Stimulated activated CD4-positive, alpha-beta T cell treated with anti-CD3 and anti-CD28 coated beads, Interleukin-15, amount 100 ng/mL, for 24 hours (primary cell): Measurements from ENCODE around the gene ABCB8.
A peak's percentile ranks its signal among the peaks of the same experiment; 100 is the strongest.

Source experiments
- DNase-seq: peaks from one replicate; pipeline ENCODE4 v3.0.0-alpha.2; 2020

Gene ABCB8

DNA sequence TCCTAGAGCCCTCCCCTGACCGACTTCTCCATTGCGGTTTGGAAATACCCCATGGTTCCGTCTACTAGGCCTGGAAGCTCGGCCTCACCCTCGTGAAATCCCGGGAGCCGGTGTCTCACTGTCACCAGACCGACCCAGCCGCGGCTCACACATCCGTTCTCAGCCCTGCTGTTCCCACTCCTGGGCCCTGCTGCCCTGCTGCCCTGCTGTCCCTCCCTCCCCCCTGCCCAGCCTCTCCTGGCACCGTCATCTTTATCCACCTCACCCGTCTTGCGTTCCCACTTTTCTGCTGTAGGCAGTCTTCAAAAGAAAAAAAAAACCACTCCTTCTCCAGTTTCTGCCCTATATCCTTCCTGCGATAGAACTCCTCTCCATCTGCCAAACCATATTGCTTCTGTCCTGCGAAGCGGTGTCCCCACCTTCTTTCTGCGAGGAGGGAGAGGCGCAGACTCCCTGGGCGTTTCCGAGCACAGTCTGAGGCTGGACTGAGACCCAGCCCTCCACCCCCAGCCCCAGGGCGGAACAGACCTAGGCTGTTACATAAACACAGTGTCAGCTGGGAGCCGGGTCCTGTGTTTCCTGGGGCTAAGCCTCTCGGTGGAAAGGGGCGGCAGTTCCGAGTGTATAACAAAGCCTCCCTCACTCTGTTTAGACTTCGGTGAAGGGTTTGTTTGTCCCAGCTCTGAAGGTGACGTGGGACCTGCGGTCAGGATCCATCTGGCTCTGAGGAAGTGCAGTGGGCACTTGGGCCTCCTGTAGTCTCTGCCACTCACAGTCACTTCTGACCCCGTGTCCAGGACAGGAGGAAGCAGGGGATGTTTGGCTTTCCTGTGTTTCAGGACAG lies 60.8 kb downstream of the ABCB8 start:
- peak; percentile 30 for DNase-seq

DNA sequence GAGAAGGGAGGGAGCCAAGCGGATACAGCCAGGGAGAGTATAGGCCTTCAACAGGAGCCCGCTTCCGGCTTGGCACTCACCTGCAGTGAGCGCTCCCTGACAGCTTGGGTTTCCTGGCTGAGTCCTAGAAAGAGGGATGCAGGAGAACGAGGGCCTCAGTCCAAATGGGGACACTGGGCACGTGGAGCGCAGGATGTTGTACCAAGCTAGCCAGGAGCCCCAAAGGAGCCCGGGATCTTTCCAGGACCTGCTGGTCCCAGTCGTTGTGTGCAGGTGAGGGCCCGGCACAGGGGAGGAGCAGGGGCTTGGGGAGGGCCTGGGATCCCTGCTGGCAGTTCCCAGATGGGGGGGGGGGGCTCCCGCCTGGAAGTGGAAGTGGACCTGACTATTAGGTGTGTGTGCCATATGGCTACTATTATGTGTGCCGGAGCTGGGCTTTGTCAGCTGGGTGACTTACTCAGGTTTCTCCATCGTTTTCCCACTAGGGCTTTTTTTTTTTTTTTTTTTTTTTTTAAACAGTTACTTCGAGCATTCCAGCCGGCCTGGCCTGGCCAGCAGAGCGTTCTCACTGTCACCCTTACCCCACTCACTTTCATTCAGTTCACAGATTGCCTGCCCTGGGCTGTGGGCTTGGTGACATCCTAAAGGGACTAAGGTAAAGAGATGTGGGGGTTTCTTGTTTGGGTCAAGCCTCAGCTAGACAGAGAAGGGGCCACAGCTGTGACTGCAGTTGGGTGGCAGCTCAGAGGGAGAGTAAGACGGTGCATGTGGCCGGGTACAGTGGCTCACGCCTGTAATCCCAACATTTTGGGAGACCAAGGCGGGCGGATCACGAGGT lies 61.9 kb downstream of the ABCB8 start:
- no peak for DNase-seq

DNA sequence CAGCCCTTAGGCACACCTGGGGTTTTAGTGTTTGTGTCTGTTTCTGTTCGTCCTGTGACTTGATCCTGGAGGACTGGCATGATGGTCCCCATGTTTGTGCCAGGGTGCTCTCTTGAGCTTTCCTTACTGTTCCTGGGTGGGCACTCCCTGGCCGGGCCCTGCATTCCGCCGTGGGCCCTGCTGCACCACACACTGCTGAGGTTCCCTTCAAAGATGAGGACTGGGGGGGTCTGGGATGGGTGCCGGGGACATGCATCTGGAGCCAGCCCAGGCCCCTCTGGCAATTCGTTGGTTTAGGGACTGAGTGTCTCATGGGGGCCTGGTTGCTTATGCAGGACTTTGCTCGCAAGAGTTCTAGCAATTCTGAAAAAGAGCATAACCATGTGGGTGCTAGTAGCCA lies 62.8 kb downstream of the ABCB8 start:
- DNase-seq: no peak

DNA sequence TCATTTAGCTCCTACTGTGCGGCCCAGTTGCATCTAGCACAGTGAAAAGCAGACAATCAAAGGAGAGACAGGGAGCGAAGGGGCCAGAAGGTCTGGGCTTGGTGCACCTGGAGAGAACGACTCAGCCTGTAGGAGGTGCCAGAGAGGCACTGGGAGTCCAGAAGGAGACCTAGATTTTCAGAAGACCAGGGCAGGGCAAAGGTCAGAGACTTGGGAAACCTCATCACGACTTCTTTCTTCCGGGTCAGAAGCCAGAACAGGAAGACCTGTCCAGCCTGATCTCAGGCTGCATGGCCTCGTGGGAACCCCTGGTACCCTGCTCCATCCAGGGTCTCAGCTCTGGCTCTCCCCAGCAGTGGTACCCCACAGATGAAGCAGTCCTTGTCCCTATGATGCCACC lies 63.2 kb downstream of the ABCB8 start:
- peak; percentile 50 for DNase-seq

DNA sequence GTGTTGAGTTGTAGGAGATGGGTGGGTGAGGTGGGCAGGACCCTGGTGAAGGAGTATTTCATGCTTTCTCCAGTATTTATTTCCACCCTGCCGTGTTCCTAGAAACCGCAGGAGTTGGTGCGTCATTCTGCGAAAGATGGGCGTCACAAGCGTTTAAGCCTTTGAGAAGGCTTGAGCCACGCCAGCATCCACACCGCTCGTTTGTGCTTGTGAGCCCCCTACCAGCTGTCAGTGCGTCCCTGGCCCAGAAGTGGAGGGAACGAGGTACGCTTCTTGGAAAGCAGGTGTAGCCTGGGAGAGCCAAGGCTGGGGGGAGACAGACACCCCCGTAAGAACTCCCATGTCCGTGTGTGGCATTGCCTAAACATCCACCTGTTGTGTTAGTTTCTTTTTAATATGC lies 63.7 kb downstream of the ABCB8 start:
- no peak for DNase-seq

DNA sequence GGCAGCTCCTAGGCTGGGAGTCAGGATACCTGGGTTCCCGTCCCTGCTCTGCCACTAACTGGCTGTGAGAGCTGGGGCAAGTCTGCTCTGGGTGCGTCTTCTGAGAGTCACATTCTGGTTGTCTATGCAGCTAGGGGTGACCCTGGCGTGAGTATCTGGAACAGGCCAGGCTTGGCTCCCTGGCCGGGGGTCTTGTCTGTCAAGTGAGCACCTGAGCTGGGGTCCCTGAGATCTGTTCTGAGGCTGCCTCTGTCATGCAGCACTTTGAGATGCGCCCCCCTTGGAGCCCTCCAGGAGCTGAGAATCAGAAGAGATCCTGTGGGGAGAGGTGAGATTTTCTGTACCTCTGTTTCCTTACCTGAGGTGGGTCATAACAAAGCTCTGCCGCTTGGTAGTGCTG lies 65.5 kb downstream of the ABCB8 start:
- no peak for DNase-seq

DNA sequence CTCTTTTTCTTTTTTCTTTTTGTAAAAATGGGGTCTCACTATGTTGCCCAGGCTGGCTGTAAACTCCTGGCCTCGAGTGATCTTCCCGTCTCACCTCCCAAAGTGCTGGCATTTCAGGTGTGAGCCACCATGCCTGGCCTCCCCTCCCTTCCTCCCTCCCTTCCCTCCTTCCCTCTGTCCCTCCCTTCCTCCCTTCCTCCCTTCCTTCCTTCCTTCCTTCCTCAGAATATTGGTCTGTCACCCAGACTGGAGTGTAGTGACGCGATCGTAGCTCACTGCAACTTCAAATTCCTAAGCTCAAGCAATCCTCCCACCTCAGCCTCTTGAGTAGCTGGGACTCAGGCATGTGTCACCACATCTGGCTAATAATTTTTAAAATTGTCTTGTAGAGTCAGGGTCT lies 66.4 kb downstream of the ABCB8 start:
- no peak for DNase-seq

DNA sequence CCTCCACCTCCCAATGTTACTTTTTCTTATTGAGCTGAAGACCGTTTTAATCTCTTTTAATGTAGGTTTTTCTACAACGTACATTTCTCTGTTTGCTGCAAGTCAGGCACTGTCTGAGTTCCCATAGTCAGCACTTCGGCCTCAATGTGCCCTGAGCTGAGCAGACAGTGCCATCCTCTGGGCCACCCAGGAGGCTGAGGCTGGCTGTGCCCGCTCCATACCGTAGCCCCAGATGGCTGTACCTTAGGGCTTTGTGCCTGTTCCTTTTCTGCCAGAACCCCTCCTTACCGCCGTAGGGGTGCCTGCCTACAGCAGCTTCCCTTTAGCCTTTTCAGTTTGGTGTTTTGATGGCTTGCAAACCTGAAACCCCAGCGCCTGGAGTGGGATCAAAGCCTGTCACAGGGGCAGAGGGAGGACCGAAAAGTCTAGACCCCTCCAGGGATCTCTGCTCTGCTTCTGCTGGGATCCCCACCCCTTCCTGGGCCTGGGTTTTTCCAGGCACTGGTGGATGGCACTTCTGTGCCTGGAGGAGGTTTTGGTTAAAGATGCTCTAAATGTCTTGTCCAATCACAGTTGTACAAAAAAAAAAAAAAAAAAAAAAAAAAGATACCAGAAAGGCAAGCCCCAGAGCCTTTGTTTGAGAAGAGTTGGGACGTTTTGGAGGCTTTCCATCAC lies 67.0 kb downstream of the ABCB8 start:
- DNase-seq: no peak

DNA sequence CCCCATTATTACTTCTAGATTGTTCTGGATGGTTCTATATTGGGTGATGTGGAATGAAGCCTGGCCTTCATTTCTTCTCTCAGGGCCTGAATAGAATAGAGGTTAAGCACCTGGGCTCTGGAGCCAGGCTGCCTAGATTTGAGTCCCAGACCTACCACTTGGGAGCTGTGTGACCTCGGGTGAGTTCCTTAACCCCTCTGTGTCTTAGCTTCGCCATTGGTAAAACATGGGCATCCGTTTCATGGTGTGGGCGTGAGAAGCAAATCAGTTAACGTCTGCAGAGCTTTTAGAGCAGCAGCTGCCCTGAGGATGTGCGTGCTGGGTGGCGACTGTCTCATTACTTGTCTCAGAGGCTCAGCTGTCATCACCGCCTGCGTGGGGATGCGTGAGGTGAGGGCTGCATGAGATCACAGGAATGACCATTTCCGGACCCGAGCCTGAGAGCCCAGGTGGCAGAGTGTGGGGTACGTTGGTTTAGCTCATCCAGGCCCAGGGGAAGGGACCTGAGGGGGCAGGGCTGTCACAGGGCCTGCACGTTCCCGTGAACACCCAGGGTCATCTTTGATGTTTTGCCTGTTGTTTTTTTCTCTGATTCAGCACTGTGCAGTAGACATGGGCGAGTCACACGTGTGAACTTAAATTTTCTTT lies 67.7 kb downstream of the ABCB8 start:
- no peak for DNase-seq
